Activated CD4-positive, alpha-beta T cell treated with anti-CD3 and anti-CD28 coated beads, Interleukin-10, Interleukin-2, amounts not matched to agents 100 ng/mL and 50 ng/mL, durations not matched to agents 16 hours and 8 hours (primary cell): ENCODE results near the gene SLC39A7.

ENCODE experiments used
- DNase-seq: peaks from one replicate; pipeline ENCODE4 v3.0.0-alpha.2; 2020

Gene SLC39A7

GRCh38 chr6:33243476-33243875 lies 42.8 kb downstream of the SLC39A7 start:
- no peak for DNase-seq

- peak; percentile 92 for DNase-seq
Measured at GRCh38 chr6:33247977-33248642, 47.4 kb downstream of the SLC39A7 start.

- DNase-seq, result no peak
Measured at GRCh38 chr6:33248643-33248931, 47.9 kb downstream of the SLC39A7 start.

DNA sequence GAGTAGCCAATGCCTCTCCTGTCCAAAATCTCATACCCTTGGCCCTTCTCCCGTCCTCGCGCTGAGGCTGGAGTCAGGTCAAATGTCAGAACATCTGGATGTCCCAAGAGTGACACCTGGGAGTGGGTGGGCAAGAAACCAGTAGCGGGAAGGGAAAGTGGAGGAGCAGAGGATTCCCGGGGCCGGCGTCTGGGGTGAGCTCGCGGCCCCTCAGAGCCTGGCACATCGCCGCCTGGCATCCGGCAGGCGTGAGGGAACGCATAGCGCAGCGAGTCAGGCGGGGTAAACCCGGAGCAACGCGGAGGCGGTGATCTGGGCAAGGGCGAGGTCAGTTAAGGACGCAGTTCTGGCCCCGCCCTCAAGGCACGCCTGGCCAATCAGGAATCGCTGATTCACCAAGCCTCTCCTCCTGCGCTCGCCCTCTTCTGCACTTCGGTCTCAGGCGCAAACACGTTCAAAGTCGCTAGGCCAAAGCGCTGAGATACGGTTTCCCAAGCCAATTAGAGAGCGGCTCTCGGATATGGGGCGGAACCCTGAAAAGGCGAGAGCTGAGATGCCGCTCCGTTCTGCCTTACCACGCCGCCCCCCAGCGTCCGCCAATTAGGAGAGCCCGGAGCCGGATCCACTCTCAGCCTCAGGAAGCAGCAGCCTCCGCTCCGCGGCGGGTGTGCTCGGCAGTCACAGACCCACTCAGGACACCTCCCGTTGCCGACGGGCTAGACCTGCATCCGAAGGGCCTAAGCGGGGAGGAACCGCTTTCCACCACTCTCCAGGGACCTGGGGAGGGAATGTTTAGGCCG lies 48.5 kb downstream of the SLC39A7 start:
- DNase-seq, result peak; percentile 99

GRCh38 chr6:33249732-33250630 lies 49.3 kb downstream of the SLC39A7 start:
- DNase-seq, result peak; percentile 45

- DNase-seq, result no peak
Measured at GRCh38 chr6:33250731-33251130, 50.1 kb downstream of the SLC39A7 start.

DNA sequence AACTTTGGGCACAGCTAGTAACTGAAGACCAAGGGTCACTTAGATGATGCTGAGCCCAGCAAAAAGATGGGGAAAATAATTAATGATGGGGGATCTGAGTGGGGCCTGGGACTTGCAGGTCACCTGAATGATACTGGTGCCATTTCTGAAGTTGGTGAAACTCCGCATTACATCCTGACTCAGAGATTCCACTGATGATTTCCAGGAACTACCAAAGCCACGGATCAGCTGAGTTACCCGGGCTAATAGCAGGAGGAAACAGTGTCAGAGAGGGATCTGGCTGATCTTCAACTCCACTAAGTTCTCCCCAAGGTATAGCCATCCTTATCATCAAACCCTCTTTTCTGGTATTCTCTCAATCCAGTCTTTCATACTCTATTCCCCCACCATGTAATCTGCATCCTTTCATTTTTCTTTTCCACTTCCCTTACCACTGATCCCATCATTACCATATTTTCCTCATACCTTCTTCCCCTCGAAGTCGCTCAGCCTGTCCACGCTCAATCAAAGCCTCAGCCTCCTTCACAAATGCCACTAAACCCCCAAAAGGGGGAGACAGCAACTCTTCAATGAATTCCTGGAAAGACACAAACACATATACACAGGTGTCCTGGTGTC lies 50.8 kb downstream of the SLC39A7 start:
- peak; percentile 27 for DNase-seq

DNA sequence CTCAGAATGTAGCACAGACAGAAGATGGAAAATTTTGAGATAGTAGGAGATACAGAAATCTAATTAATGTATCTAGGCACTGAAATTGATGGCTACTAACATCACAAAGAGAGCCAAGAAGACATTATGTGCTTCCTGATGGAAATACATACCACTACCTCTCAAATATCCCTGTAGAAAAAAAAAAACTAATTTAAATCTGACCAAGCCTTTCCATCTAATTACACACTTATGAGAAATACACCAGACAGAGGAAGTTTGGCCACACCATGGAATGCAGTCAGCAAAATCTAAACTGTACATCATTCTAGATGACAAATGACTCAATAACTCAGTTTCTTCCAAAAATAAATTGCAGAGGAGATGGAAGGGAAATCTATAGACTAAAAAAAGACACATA lies 52.1 kb downstream of the SLC39A7 start:
- DNase-seq, result no peak
